ENCODE results near the gene SYNJ1.

The SYNJ1 gene

DNA sequence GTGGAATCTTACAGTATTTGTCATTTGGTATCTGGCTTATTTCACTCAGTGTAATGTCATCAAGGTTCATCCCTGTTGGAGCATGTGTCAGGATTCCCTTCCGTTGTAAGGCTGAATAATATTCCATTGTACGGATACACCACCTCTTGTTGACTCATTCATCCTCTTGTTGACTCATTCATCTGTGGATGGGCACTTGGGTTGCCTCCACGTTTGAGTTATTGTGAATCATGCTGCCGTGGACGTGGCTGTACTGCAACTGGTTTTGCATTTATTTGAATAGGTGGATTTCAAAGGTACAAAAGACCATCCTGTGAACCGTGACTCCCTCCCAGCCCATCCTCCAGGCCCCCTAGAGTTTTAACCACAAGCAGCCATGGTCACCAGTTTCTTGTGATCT is 130.6 kb downstream of the SYNJ1 start:
- no peak for TF ChIP-seq Cebpa-rat (IDR thresholded peaks at IDR 0.05)
- Histone ChIP-seq H3K36me3 (peaks cover 41% of the 10 kb centered on the region), H3K4me2 (no peak overlapping the region), H3K27ac (no peak overlapping the region), H3K9me3 (no peaks in the 10 kb centered on the region), H3K9ac (no peak overlapping the region), H3K4me1 (peaks cover 8% of the 10 kb centered on the region), H3K27me3 (no peaks in the 10 kb centered on the region), H4K20me1 (peaks cover 29% of the 10 kb centered on the region), H3K4me3 (no peak overlapping the region)

DNA sequence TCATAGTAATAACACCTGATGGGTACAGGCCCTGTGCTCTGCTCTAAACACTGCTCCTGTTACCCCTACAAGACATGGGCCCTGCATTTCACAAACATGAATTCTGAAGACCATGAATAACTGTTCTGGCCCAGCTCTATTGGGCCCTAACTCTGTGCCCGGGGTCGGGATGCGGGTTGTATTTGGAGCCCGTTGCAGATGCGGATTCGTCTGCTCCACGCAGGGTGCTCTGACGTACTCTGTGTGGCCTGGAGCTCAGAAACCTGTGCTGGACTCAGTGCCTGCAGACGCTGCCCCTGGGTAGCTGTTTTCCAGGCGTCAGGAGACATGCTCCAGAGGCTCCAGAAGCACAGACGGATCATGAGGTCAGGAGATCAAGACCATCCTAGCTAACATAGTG is 132.4 kb downstream of the SYNJ1 start:
- Histone ChIP-seq H3K9ac (no peak overlapping the region), H3K27ac (no peak overlapping the region), H3K36me3 (peaks cover 31% of the 10 kb centered on the region), H4K20me1 (peaks cover 18% of the 10 kb centered on the region; the same call in 1 of the 2 replicates), H3K9me3 (no peaks in the 10 kb centered on the region), H3K27me3 (no peaks in the 10 kb centered on the region), H3K4me2 (no peak overlapping the region), H3K4me1 (peaks cover 8% of the 10 kb centered on the region), H3K4me3 (no peak overlapping the region)
- TF ChIP-seq Cebpa-rat (IDR thresholded peaks at IDR 0.05) = no peak

- no peak for TF ChIP-seq Cebpa-rat (IDR thresholded peaks at IDR 0.05)
- H3K27me3 ChIP-seq = no peaks in the 10 kb centered on the region
- H3K4me2 ChIP-seq = no peak overlapping the region
- H3K36me3 ChIP-seq = peaks cover 13% of the 10 kb centered on the region
- no peak overlapping the region for H3K4me3 ChIP-seq
- no peak overlapping the region for H3K27ac ChIP-seq
- H4K20me1 ChIP-seq = peaks cover under 1% of the 10 kb centered on the region; the same call in 1 of the 2 replicates
- no peaks in the 10 kb centered on the region for H3K9me3 ChIP-seq
- H3K4me1 ChIP-seq = no peaks in the 10 kb centered on the region
- no peak overlapping the region for H3K9ac ChIP-seq
Observed at GRCh38 chr21:32593690-32594089, 134.1 kb downstream of the SYNJ1 start.

- H3K4me2 ChIP-seq = no peak overlapping the region
- 0 out of 2 replicates have a peak, but pooled peaks cover 8% of the 10 kb centered on the region for H3K36me3 ChIP-seq
- no peaks in the 10 kb centered on the region for H3K27me3 ChIP-seq
- no peaks in the 10 kb centered on the region for H4K20me1 ChIP-seq
- H3K4me1 ChIP-seq = no peaks in the 10 kb centered on the region
- no peak overlapping the region for H3K4me3 ChIP-seq
- no peaks in the 10 kb centered on the region for H3K9me3 ChIP-seq
- no peak overlapping the region for H3K9ac ChIP-seq
- TF ChIP-seq Cebpa-rat (IDR thresholded peaks at IDR 0.05) = no peak
- no peak overlapping the region for H3K27ac ChIP-seq
Observed at GRCh38 chr21:32592929-32593502, 134.8 kb downstream of the SYNJ1 start.

DNA sequence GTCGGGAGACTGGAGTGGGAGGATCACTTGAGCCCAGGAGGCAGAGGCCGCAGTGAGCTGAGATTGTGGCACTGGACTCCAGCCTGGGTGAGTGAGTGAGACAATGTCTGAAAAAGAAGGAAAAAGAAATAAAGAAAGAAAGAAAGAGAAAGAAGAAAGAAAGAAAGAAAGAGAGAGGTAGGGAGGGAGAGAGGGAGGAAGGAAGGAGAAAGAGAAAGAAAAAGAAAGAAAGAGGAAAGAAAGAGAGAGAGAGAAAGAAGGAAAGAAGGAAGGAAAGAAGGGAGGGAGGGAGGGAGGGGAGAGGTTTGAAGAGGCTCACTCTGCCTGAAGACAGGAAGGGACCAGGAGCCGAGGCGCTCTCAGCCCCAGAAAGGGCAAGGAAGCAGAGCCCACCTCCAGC is 137.7 kb downstream of the SYNJ1 start:
- Histone ChIP-seq H3K4me1 (no peaks in the 10 kb centered on the region), H3K4me2 (no peak overlapping the region), H4K20me1 (no peaks in the 10 kb centered on the region), H3K36me3 (peaks cover 7% of the 10 kb centered on the region; the same call in 1 of the 2 replicates), H3K9me3 (no peaks in the 10 kb centered on the region), H3K4me3 (no peak overlapping the region), H3K27ac (no peak overlapping the region), H3K27me3 (no peaks in the 10 kb centered on the region), H3K9ac (no peak overlapping the region)
- TF ChIP-seq Cebpa-rat (IDR thresholded peaks at IDR 0.05) = no peak

DNA sequence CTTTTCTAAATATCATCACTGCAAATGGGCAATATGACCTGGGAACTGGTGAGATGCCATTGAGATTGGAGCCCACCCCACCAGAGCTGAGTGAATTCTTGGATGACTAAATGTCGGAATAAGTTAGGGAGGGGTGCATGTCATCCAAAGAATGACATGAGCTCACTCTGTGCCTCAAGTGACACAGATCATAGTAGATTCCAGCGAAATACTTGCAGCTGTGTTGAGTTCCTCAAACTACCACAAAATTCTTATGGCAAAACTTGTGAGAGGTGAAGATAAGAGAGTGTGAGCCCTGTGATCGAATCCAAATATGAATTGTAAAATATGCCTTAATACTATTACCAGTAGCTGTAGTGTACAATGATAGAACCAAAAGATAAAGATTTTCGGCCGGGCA is 140.2 kb downstream of the SYNJ1 start:
- Histone ChIP-seq H3K27me3 (no peaks in the 10 kb centered on the region), H3K4me1 (no peaks in the 10 kb centered on the region), H3K27ac (no peak overlapping the region), H3K4me3 (no peak overlapping the region), H4K20me1 (no peaks in the 10 kb centered on the region), H3K36me3 (peaks cover 7% of the 10 kb centered on the region; the same call in 1 of the 2 replicates), H3K9me3 (no peaks in the 10 kb centered on the region), H3K9ac (no peak overlapping the region), H3K4me2 (no peak overlapping the region)
- no peak for TF ChIP-seq Cebpa-rat (IDR thresholded peaks at IDR 0.05)

- Histone ChIP-seq H3K9ac (no peak overlapping the region), H3K27me3 (no peaks in the 10 kb centered on the region), H3K4me2 (no peak overlapping the region), H3K36me3 (peaks cover 7% of the 10 kb centered on the region; the same call in 1 of the 2 replicates), H3K4me1 (no peaks in the 10 kb centered on the region), H3K9me3 (no peaks in the 10 kb centered on the region), H3K27ac (no peak overlapping the region), H4K20me1 (no peaks in the 10 kb centered on the region), H3K4me3 (no peak overlapping the region)
- no peak for TF ChIP-seq Cebpa-rat (IDR thresholded peaks at IDR 0.05)
Observed at GRCh38 chr21:32587120-32587519, 140.7 kb downstream of the SYNJ1 start.

- H3K4me2 ChIP-seq = no peak overlapping the region
- no peak for TF ChIP-seq Cebpa-rat (IDR thresholded peaks at IDR 0.05)
Observed at GRCh38 chr21:32585970-32586369, 141.8 kb downstream of the SYNJ1 start.

GRCh38 chr21:32585042-32585710 is 142.6 kb downstream of the SYNJ1 start, which contains the start of gene TCP10L:
Gene TCP10L (minus strand): TSS chr21:32585523. CDS start chr21:32584304, 1,219 bp downstream.
- peaks cover 7% of the 10 kb centered on the region; the same call in 1 of the 2 replicates for H3K36me3 ChIP-seq
- no peak within 1 kb of the TSS for H3K4me3 ChIP-seq
- no peak within 1 kb of the TSS for H3K4me2 ChIP-seq
- H3K27me3 ChIP-seq = no peaks in the 10 kb centered on the region
- no peaks in the 10 kb centered on the region for H4K20me1 ChIP-seq
- no peaks in the 10 kb centered on the region for H3K9me3 ChIP-seq
- H3K4me1 ChIP-seq = no peaks in the 10 kb centered on the region
- H3K9ac ChIP-seq = no peak within 1 kb of the TSS
- no peak within 1 kb of the TSS for H3K27ac ChIP-seq
- no peak for TF ChIP-seq Cebpa-rat (IDR thresholded peaks at IDR 0.05)

More at GRCh38 chr21:32585970-32586369, 141.8 kb downstream of the SYNJ1 start:
- Histone ChIP-seq H3K9ac (no peak overlapping the region), H4K20me1 (no peaks in the 10 kb centered on the region), H3K4me1 (no peaks in the 10 kb centered on the region), H3K9me3 (no peaks in the 10 kb centered on the region), H3K27ac (no peak overlapping the region), H3K27me3 (no peaks in the 10 kb centered on the region), H3K36me3 (peaks cover 7% of the 10 kb centered on the region; the same call in 1 of the 2 replicates), H3K4me3 (no peak overlapping the region)

DNA sequence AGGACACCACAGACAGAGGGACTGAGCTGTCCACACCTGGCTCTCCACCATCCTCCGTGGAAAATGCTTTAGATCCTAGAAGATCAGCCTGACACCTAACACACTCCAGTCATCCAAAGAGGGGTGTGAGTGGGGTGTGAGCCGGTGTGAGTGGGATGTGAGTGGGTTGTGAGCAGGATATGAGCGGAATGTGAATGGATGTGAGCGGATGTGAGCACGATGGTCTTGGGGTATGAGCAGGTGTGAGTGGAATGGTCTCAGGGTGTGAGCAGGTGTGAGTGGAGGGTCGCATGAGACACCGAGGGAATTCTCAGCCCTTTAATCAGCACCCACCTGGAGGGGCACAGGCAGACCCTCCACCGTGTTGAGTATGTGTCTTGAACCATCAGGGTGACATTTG is 143.3 kb downstream of the SYNJ1 start:
- Histone ChIP-seq H3K9me3 (no peaks in the 10 kb centered on the region), H3K27me3 (no peaks in the 10 kb centered on the region), H3K27ac (no peak overlapping the region), H3K4me2 (no peak overlapping the region), H4K20me1 (no peaks in the 10 kb centered on the region), H3K36me3 (peaks cover 7% of the 10 kb centered on the region; the same call in 1 of the 2 replicates), H3K4me1 (no peaks in the 10 kb centered on the region), H3K4me3 (no peak overlapping the region), H3K9ac (no peak overlapping the region)
- no peak for TF ChIP-seq Cebpa-rat (IDR thresholded peaks at IDR 0.05)
